BLaER1 treated with 17β-estradiol and CSF1 and Interleukin-3, amounts not matched to agents 10 nM and 100 nM (cell line): ENCODE measurements around the gene MAP3K7CL.
A peak's percentile ranks its signal among the peaks of the same experiment; 100 is the strongest.

Experiments used
- H3K27ac ChIP-seq, 11 experiments: shearing (Covaris generic); formaldehyde crosslinking; 2 replicates each; pipeline ENCODE4 v1.8.1; 2022
- H3K27me3 ChIP-seq, 11 experiments: shearing (Covaris generic); formaldehyde crosslinking; 2 replicates each; pipeline ENCODE4 v1.8.1; 2022
- H3K36me3 ChIP-seq, 11 experiments: shearing (Covaris generic); formaldehyde crosslinking; 2 replicates each; pipeline ENCODE4 v1.8.1; 2022
- H3K4me1 ChIP-seq, 10 experiments: shearing (Covaris generic); formaldehyde crosslinking; 2 replicates each; pipeline ENCODE4 v1.8.1; 2022
- H3K4me2 ChIP-seq, 11 experiments: shearing (Covaris generic); formaldehyde crosslinking; 2 replicates each; pipeline ENCODE4 v1.8.1; 2022
- H3K4me3 ChIP-seq, 10 experiments: shearing (Covaris generic); formaldehyde crosslinking; 2 replicates each; pipeline ENCODE4 v1.8.1; 2022
- H3K9ac ChIP-seq, 11 experiments: shearing (Covaris generic); formaldehyde crosslinking; 2 replicates each; pipeline ENCODE4 v1.8.1; 2022
- H3K9me3 ChIP-seq, 11 experiments: shearing (Covaris generic); formaldehyde crosslinking; replicated peaks in 1 of 11; 2 replicates each; pipeline ENCODE4 v1.8.1; 2022
- H4K20me1 ChIP-seq, 11 experiments: shearing (Covaris generic); formaldehyde crosslinking; 2 replicates each; pipeline ENCODE4 v1.8.1; 2022
- Cebpa-rat ChIP-seq, 11 experiments: shearing (Covaris generic); IDR thresholded peaks; 2 replicates each; pipeline ENCODE4 v1.8.1; 2022

MAP3K7CL gene

GRCh38 chr21:29096218-29097015 is 34.0 kb upstream of the MAP3K7CL start:
- Histone ChIP-seq H3K36me3 (peaks cover 0 to 5% (median 0%) of the 10 kb centered on the region in 11 experiments; a peak in 1 of 22 replicates), H3K9me3 (peaks cover 0 to 34% (median 27%) of the 10 kb centered on the region in 11 experiments; a peak in 18 of 22 replicates), H3K4me2 (peak overlapping the region in 2 of 11 experiments; percentile 66 to 77; a peak in 4 of 22 replicates), H4K20me1 (no peaks in the 10 kb centered on the region), H3K27ac (peak overlapping the region in 1 of 11 experiments; percentile 28; a peak in 2 of 22 replicates), H3K27me3 (no peaks in the 10 kb centered on the region), H3K4me1 (peaks cover 10 to 73% (median 30%) of the 10 kb centered on the region in 10 experiments; a peak in 18 of 20 replicates), H3K4me3 (no peak overlapping the region), H3K9ac (no peak overlapping the region)
- no peak for TF ChIP-seq Cebpa-rat (IDR thresholded peaks at IDR 0.05)

- H3K27ac ChIP-seq: peak overlapping the region in 7 of 11 experiments; percentile 73 to 96 (median 91); a peak in 10 of 22 replicates
- no peaks in the 10 kb centered on the region for H3K27me3 ChIP-seq
- peaks cover 0 to 52% (median 40%) of the 10 kb centered on the region in 11 experiments; a peak in 19 of 22 replicates for H3K9me3 ChIP-seq
- no peaks in the 10 kb centered on the region for H4K20me1 ChIP-seq
- H3K4me1 ChIP-seq: peaks cover 10 to 57% (median 28%) of the 10 kb centered on the region in 10 experiments; a peak in 18 of 20 replicates
- TF ChIP-seq Cebpa-rat (IDR thresholded peaks at IDR 0.05): no peak
- no peak overlapping the region for H3K9ac ChIP-seq
- peaks cover 0 to 5% (median 0%) of the 10 kb centered on the region in 11 experiments; a peak in 1 of 22 replicates for H3K36me3 ChIP-seq
- no peak overlapping the region for H3K4me3 ChIP-seq
- peak overlapping the region in 7 of 11 experiments; percentile 1 to 48 (median 21); a peak in 8 of 22 replicates for H3K4me2 ChIP-seq
Observed at GRCh38 chr21:29098156-29098555, 32.3 kb upstream of the MAP3K7CL start.

DNA sequence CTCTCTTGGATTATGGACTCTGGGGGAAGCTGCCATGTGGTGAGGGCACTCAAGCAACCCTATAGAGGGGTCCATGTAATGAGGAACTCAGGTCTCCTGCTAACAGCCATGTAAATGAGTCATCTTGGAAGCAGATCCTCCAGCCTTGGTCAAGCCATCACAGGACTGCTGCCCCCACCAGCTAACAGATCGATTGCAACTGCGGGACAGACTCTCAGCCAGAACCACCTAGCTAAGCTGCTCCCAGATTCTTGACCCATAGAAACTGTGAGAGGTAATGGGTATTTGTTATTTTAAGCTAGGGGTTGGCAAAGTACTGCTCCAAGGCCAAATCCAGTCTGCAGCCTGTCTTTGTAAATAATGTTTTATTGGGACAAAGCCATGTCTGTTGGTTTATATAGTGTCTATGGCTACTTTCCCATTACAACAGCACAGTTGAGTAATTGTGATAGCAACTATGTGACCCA is 27.6 kb upstream of the MAP3K7CL start:
- peaks cover 10 to 50% (median 33%) of the 10 kb centered on the region in 10 experiments; a peak in 18 of 20 replicates for H3K4me1 ChIP-seq
- TF ChIP-seq Cebpa-rat (IDR thresholded peaks at IDR 0.05): no peak
- H3K36me3 ChIP-seq: peaks cover 0 to 5% (median 0%) of the 10 kb centered on the region in 11 experiments; a peak in 2 of 22 replicates
- no peak overlapping the region; a peak in 1 of 22 replicates for H3K4me2 ChIP-seq
- H3K27me3 ChIP-seq: no peaks in the 10 kb centered on the region
- H3K27ac ChIP-seq: peak overlapping the region in 4 of 11 experiments; percentile 13 to 96 (median 60); a peak in 7 of 22 replicates
- H4K20me1 ChIP-seq: no peaks in the 10 kb centered on the region
- H3K9ac ChIP-seq: no peak overlapping the region
- H3K4me3 ChIP-seq: no peak overlapping the region
- H3K9me3 ChIP-seq: peaks cover 0 to 73% (median 58%) of the 10 kb centered on the region in 11 experiments; a peak in 19 of 22 replicates

- Histone ChIP-seq H3K36me3 (no peaks in the 10 kb centered on the region; a peak in 1 of 22 replicates), H4K20me1 (no peaks in the 10 kb centered on the region), H3K4me2 (peak overlapping the region in 1 of 11 experiments; percentile 42; a peak in 2 of 22 replicates), H3K4me3 (no peak overlapping the region), H3K9me3 (peaks cover 0 to 59% (median 47%) of the 10 kb centered on the region in 11 experiments; a peak in 19 of 22 replicates), H3K27me3 (no peaks in the 10 kb centered on the region), H3K27ac (peak overlapping the region in 2 of 11 experiments; percentile 3 to 24; a peak in 2 of 22 replicates), H3K4me1 (peaks cover 10 to 35% (median 24%) of the 10 kb centered on the region in 10 experiments; a peak in 18 of 20 replicates), H3K9ac (no peak overlapping the region)
- no peak for TF ChIP-seq Cebpa-rat (IDR thresholded peaks at IDR 0.05)
Observed at GRCh38 chr21:29104239-29104708, 26.2 kb upstream of the MAP3K7CL start.

DNA sequence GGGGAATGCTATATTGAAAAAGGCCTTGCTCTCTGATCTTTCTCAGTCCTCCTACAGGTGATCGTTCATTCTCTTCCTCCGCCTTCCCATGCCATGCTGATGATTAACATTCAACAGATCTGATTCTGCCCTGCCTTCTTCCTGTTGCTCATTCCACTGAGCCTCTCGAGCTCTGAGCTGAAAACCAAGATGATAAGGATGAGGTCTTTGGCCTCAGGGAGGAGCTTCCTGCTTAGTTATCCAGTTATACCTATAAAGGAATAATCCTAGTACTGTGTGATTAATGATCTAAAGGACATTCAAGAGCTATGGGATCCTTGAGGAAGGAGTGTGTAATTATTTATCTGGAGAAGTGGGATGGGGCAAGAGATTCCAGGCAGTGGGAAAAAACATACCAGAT is 25.2 kb upstream of the MAP3K7CL start:
- no peak for TF ChIP-seq Cebpa-rat (IDR thresholded peaks at IDR 0.05)
- Histone ChIP-seq H3K27me3 (no peaks in the 10 kb centered on the region), H4K20me1 (no peaks in the 10 kb centered on the region), H3K27ac (peak overlapping the region in 2 of 11 experiments; percentile 15 to 24; a peak in 2 of 22 replicates), H3K9me3 (peaks cover 0 to 51% (median 38%) of the 10 kb centered on the region in 11 experiments; a peak in 19 of 22 replicates), H3K4me1 (peaks cover 8 to 29% (median 17%) of the 10 kb centered on the region in 10 experiments; a peak in 18 of 20 replicates), H3K9ac (no peak overlapping the region), H3K36me3 (no peaks in the 10 kb centered on the region; a peak in 1 of 22 replicates), H3K4me2 (peak overlapping the region in 5 of 11 experiments; percentile 1 to 42 (median 19); a peak in 7 of 22 replicates), H3K4me3 (no peak overlapping the region)

DNA sequence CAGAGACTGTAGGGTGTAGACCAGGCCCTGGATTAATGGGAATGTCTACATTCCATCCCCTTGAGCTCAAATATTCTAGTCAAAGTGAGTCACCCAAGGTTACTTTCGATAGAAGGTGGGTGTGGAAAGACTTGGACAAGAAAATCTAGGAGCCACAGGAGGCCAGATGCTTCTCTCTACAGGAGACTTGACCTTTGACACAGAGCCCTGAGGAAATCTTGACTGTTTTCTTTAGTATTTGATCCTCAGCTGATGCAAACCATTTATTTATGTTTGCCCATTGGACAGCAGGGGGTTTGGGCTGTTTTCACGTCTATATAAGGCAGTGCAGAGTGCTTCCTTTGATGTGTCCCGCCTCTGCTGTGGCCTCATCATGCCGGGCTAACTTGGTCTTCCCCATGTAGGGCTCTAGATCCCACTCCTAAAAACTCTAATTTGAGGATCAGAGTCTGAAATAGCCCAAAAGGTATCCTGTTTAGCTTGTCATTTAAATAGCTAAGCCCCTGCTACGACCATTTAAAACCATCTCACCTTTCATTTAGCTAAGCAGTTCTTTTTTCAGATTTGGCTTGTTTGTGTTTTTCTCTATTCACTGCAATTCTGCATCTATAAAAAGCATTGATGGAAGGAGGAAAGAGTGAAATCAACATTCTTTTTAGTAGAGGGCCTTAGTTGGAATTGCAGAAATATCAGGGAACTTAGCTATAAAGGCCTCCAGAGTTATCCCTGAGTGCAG is 15.5 kb upstream of the MAP3K7CL start:
- Histone ChIP-seq H3K27me3 (no peaks in the 10 kb centered on the region), H3K4me2 (no peak overlapping the region), H3K9ac (no peak overlapping the region), H3K4me3 (no peak overlapping the region), H3K9me3 (no peaks in the 10 kb centered on the region), H3K27ac (no peak overlapping the region), H4K20me1 (no peaks in the 10 kb centered on the region), H3K4me1 (peaks cover 0 to 4% (median 0%) of the 10 kb centered on the region in 10 experiments; a peak in 2 of 20 replicates), H3K36me3 (no peaks in the 10 kb centered on the region)
- no peak for TF ChIP-seq Cebpa-rat (IDR thresholded peaks at IDR 0.05)

DNA sequence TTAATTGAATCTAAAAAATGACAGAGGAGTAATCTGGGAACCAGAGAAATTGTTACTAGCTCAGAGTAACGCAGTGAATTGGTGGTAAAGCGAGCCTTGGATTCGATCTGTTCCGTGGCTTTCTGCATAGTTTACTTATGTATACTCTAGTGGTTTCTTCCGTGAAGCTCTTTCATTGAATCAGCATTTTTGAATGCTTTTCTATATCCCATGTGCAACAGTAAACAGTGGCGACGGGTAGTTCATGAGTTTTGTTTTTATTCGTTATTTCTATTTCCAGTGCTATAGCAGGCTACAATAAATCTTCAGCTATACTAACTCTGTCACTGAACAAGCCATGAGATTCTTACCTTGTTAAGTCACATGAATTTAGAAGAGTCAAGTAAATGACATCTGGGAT is 14.5 kb upstream of the MAP3K7CL start:
- Histone ChIP-seq H3K4me2 (no peak overlapping the region), H4K20me1 (no peaks in the 10 kb centered on the region), H3K9me3 (no peaks in the 10 kb centered on the region), H3K36me3 (no peaks in the 10 kb centered on the region), H3K4me3 (no peak overlapping the region), H3K4me1 (peaks cover 0 to 4% (median 0%) of the 10 kb centered on the region in 10 experiments; a peak in 2 of 20 replicates), H3K9ac (no peak overlapping the region), H3K27ac (no peak overlapping the region), H3K27me3 (no peaks in the 10 kb centered on the region)
- TF ChIP-seq Cebpa-rat (IDR thresholded peaks at IDR 0.05): no peak

GRCh38 chr21:29117372-29117955 is 13.0 kb upstream of the MAP3K7CL start:
- Histone ChIP-seq H3K4me3 (no peak overlapping the region), H3K36me3 (no peaks in the 10 kb centered on the region), H3K4me1 (peaks cover 0 to 4% (median 0%) of the 10 kb centered on the region in 10 experiments; a peak in 2 of 20 replicates), H3K9ac (no peak overlapping the region), H3K4me2 (no peak overlapping the region), H3K27ac (peak overlapping the region in 1 of 11 experiments; percentile 27; a peak in 1 of 22 replicates), H3K27me3 (no peaks in the 10 kb centered on the region), H4K20me1 (no peaks in the 10 kb centered on the region), H3K9me3 (peaks cover 0 to 5% (median 0%) of the 10 kb centered on the region in 11 experiments; a peak in 2 of 22 replicates)
- no peak for TF ChIP-seq Cebpa-rat (IDR thresholded peaks at IDR 0.05)
